Spleen (tissue), 7 donors: ENCODE data around the gene NFKBIZ.

Experiments used
- POLR2A ChIP-seq, 3 donors: fragments of 450-650 bp; IDR thresholded peaks; one replicate each; pipeline ENCODE4 v1.5.1; 2017; ENCODE audit warnings: antibody characterized with exemption in 3 of 3, mild to moderate bottlenecking in 1 of 3
- POLR2AphosphoS5 ChIP-seq, 3 donors: sonication (generic); formaldehyde crosslinking; IDR thresholded peaks; one replicate each; pipeline ENCODE4 v1.5.1; 2017; ENCODE audit warnings: antibody characterized with exemption in 3 of 3
- TF ChIP-seq, protein P1 (sequence below), 11 experiments: fragments of 200-600 bp in 7 of 11; fragments of 450-650 bp in 4 of 11; sonication (generic) in 4 of 11; IDR thresholded peaks in 8 of 11; conservative IDR thresholded peaks in 3 of 11; 1 replicate in 7 of 11; 2 replicates in 4 of 11; pipeline versions ENCODE4 v1.4.0 to v1.8.0; 2016 to 2021; ENCODE audit warnings: antibody characterized with exemption in 11 of 11, inconsistent platforms in 4 of 11, mild to moderate bottlenecking in 1 of 11
- donor health status: DM: no; HTN: no; CAD: no; lungs with moderate emphysema.
- donor health status: DM: no; HTN: no; CAD: no.
- donor health status: DM: no; HTN: no; CAD: no.

DNA sequence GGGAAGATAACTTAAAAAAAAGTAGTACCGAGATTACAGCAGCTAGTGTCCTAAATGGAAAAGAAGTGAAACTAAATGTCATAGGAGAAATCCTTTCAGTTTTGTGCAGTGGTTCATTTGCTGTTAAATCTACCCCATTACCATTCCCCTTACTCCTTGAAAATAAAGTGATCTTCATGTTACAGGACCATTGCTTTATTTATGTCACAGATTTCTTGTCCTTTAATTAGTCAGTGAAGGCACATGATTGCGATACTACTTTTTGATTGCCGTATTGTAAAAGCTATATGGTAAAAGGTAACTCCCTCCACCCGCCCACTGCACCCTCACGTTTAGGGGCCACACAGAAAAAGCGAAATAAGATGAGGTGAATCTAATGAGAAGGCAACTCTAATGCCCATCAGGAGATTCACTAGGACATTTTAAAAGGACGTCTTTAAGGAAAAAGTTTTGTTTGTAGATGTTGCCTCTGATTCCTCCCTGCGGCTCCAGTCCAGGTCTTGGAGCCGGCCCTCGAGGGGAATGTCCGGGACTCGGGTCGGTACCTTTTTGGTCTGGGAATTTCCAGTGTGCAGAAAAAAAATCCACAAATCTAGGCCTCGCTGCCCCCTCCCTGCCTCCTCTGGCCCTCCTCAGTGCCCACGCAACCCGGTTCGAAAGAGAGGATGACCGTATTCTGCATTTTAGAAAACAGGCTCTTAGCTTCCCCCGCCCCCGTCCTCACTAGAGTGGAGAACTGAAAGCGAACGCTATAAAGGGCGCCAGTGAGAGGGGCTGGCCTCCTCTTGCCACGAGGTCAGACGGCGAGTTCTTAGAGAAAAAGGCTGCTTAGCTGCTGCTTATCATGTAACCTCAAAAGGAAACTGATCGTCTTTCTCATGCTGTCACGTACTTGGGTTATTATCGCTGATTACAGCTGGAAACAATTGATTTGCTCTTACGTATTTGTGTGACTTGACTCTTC lies 21.8 kb upstream of the NFKBIZ start:
- TF ChIP-seq, protein P1, sequence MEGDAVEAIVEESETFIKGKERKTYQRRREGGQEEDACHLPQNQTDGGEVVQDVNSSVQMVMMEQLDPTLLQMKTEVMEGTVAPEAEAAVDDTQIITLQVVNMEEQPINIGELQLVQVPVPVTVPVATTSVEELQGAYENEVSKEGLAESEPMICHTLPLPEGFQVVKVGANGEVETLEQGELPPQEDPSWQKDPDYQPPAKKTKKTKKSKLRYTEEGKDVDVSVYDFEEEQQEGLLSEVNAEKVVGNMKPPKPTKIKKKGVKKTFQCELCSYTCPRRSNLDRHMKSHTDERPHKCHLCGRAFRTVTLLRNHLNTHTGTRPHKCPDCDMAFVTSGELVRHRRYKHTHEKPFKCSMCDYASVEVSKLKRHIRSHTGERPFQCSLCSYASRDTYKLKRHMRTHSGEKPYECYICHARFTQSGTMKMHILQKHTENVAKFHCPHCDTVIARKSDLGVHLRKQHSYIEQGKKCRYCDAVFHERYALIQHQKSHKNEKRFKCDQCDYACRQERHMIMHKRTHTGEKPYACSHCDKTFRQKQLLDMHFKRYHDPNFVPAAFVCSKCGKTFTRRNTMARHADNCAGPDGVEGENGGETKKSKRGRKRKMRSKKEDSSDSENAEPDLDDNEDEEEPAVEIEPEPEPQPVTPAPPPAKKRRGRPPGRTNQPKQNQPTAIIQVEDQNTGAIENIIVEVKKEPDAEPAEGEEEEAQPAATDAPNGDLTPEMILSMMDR (IDR thresholded peaks at IDR 0.05 in 8 of 11, conservative IDR thresholded peaks at IDR 0.05 in 3 of 11) = peak in 1 of 11 experiments; percentile 13
- peak; percentile 42 to 97 (median 90) for TF ChIP-seq POLR2AphosphoS5 (IDR thresholded peaks at IDR 0.05)
- peak in 2 of 3 donors; percentile 55 to 85 for TF ChIP-seq POLR2A (IDR thresholded peaks at IDR 0.05)
